Measurements from ENCODE around the gene PHLDA1. TPM values are rescaled to one million over a fixed set of nuclear protein-coding genes. Genes with fewer than 3 reads are reported as not detected.

PHLDA1 gene
- total and polyA plus RNA-seq, 2 experiments from 2014 or later, result 11.7 to 21.6 TPM

DNA sequence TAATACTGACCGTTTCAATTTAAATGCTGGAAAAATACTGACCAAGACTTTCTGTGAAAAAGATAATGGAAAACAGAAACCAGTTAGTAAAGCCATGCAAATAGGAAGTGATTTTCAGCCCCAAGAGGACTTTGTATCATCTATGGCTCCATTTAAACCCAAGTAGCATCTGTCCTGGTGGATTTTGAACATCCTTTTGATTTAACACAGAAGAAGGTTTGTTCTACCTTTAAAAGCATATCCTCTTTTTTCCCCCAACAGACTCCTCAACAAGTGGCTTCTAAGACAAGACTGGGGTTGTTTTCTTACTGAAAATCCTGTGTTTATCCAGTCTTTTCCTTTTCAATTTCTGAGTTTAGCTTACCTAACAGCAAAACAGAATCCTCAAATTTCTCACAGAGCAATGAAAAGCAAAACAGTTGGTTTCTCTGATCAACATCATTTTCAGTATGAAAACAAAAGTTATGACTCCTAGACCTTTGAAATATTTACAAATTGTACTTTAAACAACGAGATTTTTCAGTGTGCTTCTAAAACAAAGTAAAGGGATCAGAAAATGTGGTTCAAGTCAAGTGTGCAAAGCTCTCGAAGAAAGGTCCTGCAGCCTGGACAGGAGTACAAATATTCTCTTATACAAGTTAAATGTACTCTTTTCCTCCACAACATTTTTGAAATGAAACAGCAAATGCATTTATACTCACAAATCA lies 2.9 kb downstream of the PHLDA1 start:
- no peak for ATAC-seq
- Histone ChIP-seq H3K27me3 (ENCODE audit: insufficient read depth) (peaks cover 16% of the 10 kb centered on the region), H3K9me2 (ENCODE audit: insufficient read depth) (no peaks in the 10 kb centered on the region), H3K27ac (ENCODE audit: low read depth) (no peak overlapping the region), H3K36me3 (ENCODE audit: insufficient read depth) (peaks cover 3% of the 10 kb centered on the region; the same call in 1 of the 2 replicates), H3K4me2 (peak overlapping the region; percentile 77), H3K4me3 (peak overlapping the region; percentile 80), H4K20me1 (replicated peaks; ENCODE audit: insufficient read depth) (no peaks in the 10 kb centered on the region), H3F3A (replicated peaks; ENCODE audit: low read depth) (no peaks in the 10 kb centered on the region), H2AFZ (no peak overlapping the region), H3K4me1 (ENCODE audit: insufficient read depth) (peaks cover 30% of the 10 kb centered on the region), H3K79me2 (replicated peaks; ENCODE audit: insufficient read depth) (peaks cover 17% of the 10 kb centered on the region)
- Mint-ChIP-seq H3K4me3 (peak overlapping the region; percentile 94), H3K27me3 (ENCODE audit: insufficient read depth, low read depth, poor library complexity) (peaks cover 9% of the 10 kb centered on the region), H3K9me3 (peaks cover 3% of the 10 kb centered on the region; the same call in 1 of the 3 replicates), H3K4me1 (peaks cover 38% of the 10 kb centered on the region), H3K36me3 (ENCODE audit: low read depth) (peaks cover 31% of the 10 kb centered on the region), H3K27ac (no peak overlapping the region)
- TF ChIP-seq, protein P1, sequence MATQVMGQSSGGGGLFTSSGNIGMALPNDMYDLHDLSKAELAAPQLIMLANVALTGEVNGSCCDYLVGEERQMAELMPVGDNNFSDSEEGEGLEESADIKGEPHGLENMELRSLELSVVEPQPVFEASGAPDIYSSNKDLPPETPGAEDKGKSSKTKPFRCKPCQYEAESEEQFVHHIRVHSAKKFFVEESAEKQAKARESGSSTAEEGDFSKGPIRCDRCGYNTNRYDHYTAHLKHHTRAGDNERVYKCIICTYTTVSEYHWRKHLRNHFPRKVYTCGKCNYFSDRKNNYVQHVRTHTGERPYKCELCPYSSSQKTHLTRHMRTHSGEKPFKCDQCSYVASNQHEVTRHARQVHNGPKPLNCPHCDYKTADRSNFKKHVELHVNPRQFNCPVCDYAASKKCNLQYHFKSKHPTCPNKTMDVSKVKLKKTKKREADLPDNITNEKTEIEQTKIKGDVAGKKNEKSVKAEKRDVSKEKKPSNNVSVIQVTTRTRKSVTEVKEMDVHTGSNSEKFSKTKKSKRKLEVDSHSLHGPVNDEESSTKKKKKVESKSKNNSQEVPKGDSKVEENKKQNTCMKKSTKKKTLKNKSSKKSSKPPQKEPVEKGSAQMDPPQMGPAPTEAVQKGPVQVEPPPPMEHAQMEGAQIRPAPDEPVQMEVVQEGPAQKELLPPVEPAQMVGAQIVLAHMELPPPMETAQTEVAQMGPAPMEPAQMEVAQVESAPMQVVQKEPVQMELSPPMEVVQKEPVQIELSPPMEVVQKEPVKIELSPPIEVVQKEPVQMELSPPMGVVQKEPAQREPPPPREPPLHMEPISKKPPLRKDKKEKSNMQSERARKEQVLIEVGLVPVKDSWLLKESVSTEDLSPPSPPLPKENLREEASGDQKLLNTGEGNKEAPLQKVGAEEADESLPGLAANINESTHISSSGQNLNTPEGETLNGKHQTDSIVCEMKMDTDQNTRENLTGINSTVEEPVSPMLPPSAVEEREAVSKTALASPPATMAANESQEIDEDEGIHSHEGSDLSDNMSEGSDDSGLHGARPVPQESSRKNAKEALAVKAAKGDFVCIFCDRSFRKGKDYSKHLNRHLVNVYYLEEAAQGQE (IDR thresholded peaks at IDR 0.05; ENCODE audit: unreplicated experiment), result no peak
- no peak for TF ChIP-seq EZH2phosphoT487 (IDR thresholded peaks at IDR 0.05; ENCODE audit: unreplicated experiment)
- TF ChIP-seq, protein P2, sequence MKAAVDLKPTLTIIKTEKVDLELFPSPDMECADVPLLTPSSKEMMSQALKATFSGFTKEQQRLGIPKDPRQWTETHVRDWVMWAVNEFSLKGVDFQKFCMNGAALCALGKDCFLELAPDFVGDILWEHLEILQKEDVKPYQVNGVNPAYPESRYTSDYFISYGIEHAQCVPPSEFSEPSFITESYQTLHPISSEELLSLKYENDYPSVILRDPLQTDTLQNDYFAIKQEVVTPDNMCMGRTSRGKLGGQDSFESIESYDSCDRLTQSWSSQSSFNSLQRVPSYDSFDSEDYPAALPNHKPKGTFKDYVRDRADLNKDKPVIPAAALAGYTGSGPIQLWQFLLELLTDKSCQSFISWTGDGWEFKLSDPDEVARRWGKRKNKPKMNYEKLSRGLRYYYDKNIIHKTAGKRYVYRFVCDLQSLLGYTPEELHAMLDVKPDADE (IDR thresholded peaks at IDR 0.05), result no peak
- no peak for TF ChIP-seq CREB1 (CRISPR knock-in tag; IDR thresholded peaks at IDR 0.05; ENCODE audit: low read depth)
- no peak for TF ChIP-seq JUNB (IDR thresholded peaks at IDR 0.05; ENCODE audit: unreplicated experiment)
- TF ChIP-seq ZNF114 (CRISPR knock-in tag; IDR thresholded peaks at IDR 0.05), result no peak
- TF ChIP-seq, protein P3, sequence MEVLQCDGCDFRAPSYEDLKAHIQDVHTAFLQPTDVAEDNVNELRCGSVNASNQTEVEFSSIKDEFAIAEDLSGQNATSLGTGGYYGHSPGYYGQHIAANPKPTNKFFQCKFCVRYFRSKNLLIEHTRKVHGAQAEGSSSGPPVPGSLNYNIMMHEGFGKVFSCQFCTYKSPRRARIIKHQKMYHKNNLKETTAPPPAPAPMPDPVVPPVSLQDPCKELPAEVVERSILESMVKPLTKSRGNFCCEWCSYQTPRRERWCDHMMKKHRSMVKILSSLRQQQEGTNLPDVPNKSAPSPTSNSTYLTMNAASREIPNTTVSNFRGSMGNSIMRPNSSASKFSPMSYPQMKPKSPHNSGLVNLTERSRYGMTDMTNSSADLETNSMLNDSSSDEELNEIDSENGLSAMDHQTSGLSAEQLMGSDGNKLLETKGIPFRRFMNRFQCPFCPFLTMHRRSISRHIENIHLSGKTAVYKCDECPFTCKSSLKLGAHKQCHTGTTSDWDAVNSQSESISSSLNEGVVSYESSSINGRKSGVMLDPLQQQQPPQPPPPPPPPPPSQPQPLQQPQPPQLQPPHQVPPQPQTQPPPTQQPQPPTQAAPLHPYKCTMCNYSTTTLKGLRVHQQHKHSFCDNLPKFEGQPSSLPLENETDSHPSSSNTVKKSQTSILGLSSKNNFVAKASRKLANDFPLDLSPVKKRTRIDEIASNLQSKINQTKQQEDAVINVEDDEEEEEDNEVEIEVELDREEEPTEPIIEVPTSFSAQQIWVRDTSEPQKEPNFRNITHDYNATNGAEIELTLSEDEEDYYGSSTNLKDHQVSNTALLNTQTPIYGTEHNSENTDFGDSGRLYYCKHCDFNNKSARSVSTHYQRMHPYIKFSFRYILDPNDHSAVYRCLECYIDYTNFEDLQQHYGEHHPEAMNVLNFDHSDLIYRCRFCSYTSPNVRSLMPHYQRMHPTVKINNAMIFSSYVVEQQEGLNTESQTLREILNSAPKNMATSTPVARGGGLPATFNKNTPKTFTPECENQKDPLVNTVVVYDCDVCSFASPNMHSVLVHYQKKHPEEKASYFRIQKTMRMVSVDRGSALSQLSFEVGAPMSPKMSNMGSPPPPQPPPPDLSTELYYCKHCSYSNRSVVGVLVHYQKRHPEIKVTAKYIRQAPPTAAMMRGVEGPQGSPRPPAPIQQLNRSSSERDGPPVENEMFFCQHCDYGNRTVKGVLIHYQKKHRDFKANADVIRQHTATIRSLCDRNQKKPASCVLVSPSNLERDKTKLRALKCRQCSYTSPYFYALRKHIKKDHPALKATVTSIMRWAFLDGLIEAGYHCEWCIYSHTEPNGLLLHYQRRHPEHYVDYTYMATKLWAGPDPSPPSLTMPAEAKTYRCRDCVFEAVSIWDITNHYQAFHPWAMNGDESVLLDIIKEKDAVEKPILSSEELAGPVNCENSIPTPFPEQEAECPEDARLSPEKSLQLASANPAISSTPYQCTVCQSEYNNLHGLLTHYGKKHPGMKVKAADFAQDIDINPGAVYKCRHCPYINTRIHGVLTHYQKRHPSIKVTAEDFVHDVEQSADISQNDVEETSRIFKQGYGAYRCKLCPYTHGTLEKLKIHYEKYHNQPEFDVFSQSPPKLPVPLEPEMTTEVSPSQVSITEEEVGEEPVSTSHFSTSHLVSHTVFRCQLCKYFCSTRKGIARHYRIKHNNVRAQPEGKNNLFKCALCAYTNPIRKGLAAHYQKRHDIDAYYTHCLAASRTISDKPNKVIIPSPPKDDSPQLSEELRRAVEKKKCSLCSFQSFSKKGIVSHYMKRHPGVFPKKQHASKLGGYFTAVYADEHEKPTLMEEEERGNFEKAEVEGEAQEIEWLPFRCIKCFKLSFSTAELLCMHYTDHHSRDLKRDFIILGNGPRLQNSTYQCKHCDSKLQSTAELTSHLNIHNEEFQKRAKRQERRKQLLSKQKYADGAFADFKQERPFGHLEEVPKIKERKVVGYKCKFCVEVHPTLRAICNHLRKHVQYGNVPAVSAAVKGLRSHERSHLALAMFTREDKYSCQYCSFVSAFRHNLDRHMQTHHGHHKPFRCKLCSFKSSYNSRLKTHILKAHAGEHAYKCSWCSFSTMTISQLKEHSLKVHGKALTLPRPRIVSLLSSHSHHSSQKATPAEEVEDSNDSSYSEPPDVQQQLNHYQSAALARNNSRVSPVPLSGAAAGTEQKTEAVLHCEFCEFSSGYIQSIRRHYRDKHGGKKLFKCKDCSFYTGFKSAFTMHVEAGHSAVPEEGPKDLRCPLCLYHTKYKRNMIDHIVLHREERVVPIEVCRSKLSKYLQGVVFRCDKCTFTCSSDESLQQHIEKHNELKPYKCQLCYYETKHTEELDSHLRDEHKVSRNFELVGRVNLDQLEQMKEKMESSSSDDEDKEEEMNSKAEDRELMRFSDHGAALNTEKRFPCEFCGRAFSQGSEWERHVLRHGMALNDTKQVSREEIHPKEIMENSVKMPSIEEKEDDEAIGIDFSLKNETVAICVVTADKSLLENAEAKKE (CRISPR knock-in tag; IDR thresholded peaks at IDR 0.05), result no peak
- no peak for TF ChIP-seq EZH2 (IDR thresholded peaks at IDR 0.05; ENCODE audit: low read depth, unreplicated experiment)
- no peak for TF ChIP-seq STAT1 (IDR thresholded peaks at IDR 0.05; ENCODE audit: unreplicated experiment)
- no peak for TF ChIP-seq POLR2AphosphoS5 (IDR thresholded peaks at IDR 0.05; ENCODE audit: low read depth)
- TF ChIP-seq, protein P4, sequence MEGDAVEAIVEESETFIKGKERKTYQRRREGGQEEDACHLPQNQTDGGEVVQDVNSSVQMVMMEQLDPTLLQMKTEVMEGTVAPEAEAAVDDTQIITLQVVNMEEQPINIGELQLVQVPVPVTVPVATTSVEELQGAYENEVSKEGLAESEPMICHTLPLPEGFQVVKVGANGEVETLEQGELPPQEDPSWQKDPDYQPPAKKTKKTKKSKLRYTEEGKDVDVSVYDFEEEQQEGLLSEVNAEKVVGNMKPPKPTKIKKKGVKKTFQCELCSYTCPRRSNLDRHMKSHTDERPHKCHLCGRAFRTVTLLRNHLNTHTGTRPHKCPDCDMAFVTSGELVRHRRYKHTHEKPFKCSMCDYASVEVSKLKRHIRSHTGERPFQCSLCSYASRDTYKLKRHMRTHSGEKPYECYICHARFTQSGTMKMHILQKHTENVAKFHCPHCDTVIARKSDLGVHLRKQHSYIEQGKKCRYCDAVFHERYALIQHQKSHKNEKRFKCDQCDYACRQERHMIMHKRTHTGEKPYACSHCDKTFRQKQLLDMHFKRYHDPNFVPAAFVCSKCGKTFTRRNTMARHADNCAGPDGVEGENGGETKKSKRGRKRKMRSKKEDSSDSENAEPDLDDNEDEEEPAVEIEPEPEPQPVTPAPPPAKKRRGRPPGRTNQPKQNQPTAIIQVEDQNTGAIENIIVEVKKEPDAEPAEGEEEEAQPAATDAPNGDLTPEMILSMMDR (conservative IDR thresholded peaks at IDR 0.05; ENCODE audit: low read depth in 2 of 2), result no peak
- no peak for TF ChIP-seq ZNF331 (CRISPR knock-in tag; IDR thresholded peaks at IDR 0.05; ENCODE audit: low read depth)
- no peak for TF ChIP-seq NANOG (IDR thresholded peaks at IDR 0.05; ENCODE audit: borderline replicate concordance)
- no peak for DNase-seq (ENCODE audit: low spot score)
